ENCODE data around the gene GPANK1. TPM values are rescaled to one million over a fixed set of nuclear protein-coding genes. Genes with fewer than 3 reads are reported as not detected.
A peak's percentile ranks its signal among the peaks of the same experiment; 100 is the strongest.

Gene GPANK1
- total and polyA plus RNA-seq, 9 of the 15 experiments (the other 6 are each of a cell fraction or from before 2014, with no cell fraction given): 32.2 to 111 (median 46.3) TPM

DNA sequence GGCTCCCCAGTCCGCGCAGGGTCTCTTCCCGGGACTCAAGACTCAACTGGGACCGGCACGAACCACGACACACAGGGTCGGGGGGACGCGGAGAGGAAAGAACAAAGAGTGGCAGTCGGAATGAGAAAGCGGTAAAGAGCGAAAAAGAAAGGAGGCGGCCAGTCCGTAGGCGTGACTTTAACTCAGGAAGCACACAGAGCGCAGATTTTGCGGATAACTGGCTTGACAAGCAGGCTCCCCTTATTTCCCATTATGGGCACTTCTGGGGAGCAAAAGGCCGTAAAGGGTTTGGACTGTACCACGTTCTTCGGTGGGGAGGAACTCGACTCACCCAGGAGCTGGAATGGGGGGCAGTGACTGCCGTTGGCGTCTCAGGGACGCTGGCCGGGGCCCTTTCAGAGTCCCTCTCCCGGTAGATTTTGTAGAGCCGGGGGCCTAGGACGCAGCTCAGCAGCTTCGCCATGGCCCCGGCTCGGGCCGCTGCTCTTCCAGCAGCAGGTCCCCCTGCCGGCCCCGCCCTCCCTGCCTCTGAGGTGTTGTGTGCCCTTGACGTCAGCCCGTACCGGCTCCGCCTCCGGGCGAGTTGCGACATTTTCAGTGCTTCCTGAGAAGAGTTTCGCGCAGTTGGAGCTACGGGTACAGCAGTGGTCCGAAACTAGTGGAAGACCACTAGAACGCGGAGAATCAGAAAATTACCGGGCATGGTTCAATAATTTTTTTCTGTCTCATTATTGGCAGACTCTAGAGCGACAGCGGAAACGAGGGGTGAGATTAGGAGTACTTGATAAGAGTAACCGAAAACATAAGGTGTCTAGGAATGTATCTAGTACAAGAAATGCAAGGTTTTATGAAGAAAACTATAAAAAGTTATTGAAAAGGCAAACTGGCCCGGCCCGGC lies 38.3 kb upstream of the GPANK1 start, which contains the start of gene ABHD16A (continued):
- TF ChIP-seq CBFB (CRISPR knock-in tag; IDR thresholded peaks at IDR 0.05): no peak
- no peak; the same call in 1 of the 2 replicates for TF ChIP-seq ZFPM2 (CRISPR knock-in tag; IDR thresholded peaks at IDR 0.05)
- TF ChIP-seq, protein P1, sequence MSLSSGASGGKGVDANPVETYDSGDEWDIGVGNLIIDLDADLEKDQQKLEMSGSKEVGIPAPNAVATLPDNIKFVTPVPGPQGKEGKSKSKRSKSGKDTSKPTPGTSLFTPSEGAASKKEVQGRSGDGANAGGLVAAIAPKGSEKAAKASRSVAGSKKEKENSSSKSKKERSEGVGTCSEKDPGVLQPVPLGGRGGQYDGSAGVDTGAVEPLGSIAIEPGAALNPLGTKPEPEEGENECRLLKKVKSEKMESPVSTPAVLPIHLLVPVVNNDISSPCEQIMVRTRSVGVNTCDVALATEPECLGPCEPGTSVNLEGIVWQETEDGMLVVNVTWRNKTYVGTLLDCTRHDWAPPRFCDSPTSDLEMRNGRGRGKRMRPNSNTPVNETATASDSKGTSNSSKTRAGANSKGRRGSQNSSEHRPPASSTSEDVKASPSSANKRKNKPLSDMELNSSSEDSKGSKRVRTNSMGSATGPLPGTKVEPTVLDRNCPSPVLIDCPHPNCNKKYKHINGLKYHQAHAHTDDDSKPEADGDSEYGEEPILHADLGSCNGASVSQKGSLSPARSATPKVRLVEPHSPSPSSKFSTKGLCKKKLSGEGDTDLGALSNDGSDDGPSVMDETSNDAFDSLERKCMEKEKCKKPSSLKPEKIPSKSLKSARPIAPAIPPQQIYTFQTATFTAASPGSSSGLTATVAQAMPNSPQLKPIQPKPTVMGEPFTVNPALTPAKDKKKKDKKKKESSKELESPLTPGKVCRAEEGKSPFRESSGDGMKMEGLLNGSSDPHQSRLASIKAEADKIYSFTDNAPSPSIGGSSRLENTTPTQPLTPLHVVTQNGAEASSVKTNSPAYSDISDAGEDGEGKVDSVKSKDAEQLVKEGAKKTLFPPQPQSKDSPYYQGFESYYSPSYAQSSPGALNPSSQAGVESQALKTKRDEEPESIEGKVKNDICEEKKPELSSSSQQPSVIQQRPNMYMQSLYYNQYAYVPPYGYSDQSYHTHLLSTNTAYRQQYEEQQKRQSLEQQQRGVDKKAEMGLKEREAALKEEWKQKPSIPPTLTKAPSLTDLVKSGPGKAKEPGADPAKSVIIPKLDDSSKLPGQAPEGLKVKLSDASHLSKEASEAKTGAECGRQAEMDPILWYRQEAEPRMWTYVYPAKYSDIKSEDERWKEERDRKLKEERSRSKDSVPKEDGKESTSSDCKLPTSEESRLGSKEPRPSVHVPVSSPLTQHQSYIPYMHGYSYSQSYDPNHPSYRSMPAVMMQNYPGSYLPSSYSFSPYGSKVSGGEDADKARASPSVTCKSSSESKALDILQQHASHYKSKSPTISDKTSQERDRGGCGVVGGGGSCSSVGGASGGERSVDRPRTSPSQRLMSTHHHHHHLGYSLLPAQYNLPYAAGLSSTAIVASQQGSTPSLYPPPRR (CRISPR knock-in tag; IDR thresholded peaks at IDR 0.05; ENCODE audit: borderline replicate concordance): peak; percentile 82
- TF ChIP-seq CREM (IDR thresholded peaks at IDR 0.05; ENCODE audit: low read depth): peak; percentile 97
- TF ChIP-seq SMAD4 (CRISPR knock-in tag; conservative IDR thresholded peaks at IDR 0.05): peak; percentile 39; the same call in 1 of the 2 replicates
- peak; percentile 90 for TF ChIP-seq BRD9 (IDR thresholded peaks at IDR 0.05; ENCODE audit: low read depth, partially characterized antibody)
- peak; percentile 100 for TF ChIP-seq MTA3 (IDR thresholded peaks at IDR 0.05; ENCODE audit: borderline replicate concordance)
- TF ChIP-seq ETS2 (tag; IDR thresholded peaks at IDR 0.05; ENCODE audit: borderline replicate concordance, poor library complexity, severe bottlenecking): no peak
- TF ChIP-seq CTBP1 (IDR thresholded peaks at IDR 0.05; ENCODE audit: borderline replicate concordance): peak; percentile 48; the same call in 1 of the 2 replicates
- no peak; the same call in 1 of the 2 replicates for TF ChIP-seq ZNF239 (CRISPR knock-in tag; IDR thresholded peaks at IDR 0.05)
- peak; percentile 97 for TF ChIP-seq MXI1 (IDR thresholded peaks at IDR 0.05; ENCODE audit: low read depth, low read length)
- no peak for TF ChIP-seq BRF1 (IDR thresholded peaks at IDR 0.05; ENCODE audit: borderline replicate concordance, extremely low read depth, insufficient read length)
- no peak for TF ChIP-seq KAT8 (IDR thresholded peaks at IDR 0.05; ENCODE audit: low read depth)
- peak; percentile 55; the same call in 1 of the 2 replicates for TF ChIP-seq CBX1 (IDR thresholded peaks at IDR 0.05; ENCODE audit: low read depth)
- TF ChIP-seq CAMTA2 (CRISPR knock-in tag; conservative IDR thresholded peaks at IDR 0.05): no peak
- TF ChIP-seq ZNF764 (CRISPR knock-in tag; IDR thresholded peaks at IDR 0.05; ENCODE audit: low read depth): 0 out of 2 replicates have a peak, but pooled peaks have one; percentile 45
- TF ChIP-seq RERE (CRISPR knock-in tag; IDR thresholded peaks at IDR 0.05; ENCODE audit: borderline replicate concordance): no peak
